Tibial artery (tissue), 4 donors: Measurements from ENCODE around the gene CA12.

ENCODE experiments used
- DNase-seq, 2 donors: peaks; one replicate each; pipeline ENCODE4 v3.0.0-alpha.2; 2019
- H3K27ac ChIP-seq, 2 donors: fragments of 200-600 bp; sonication (generic) in 1 of 2; 1 replicate in 1 of 2; 2 replicates in 1 of 2; pipeline ENCODE4 v1.5.1; 2018 to 2019; ENCODE audit warnings: mild to moderate bottlenecking in 1 of 2
- H3K27me3 ChIP-seq, 2 donors: fragments of 200-600 bp; sonication (generic) in 1 of 2; one replicate each; pipeline versions ENCODE4 v1.5.1 to v1.6.0; 2016 to 2019
- H3K36me3 ChIP-seq, 3 donors: fragments of 200-600 bp; sonication (generic) in 2 of 3; one replicate each; pipeline ENCODE4 v1.5.1; 2016 to 2019; ENCODE audit warnings: mild to moderate bottlenecking in 2 of 3
- H3K4me1 ChIP-seq, 4 donors: fragments of 200-600 bp; sonication (generic) in 2 of 4; 1 replicate in 3 of 4; 2 replicates in 1 of 4; pipeline ENCODE4 v1.5.1; 2016 to 2019
- H3K4me3 ChIP-seq, 2 donors: fragments of 200-600 bp; sonication (generic) in 1 of 2; 1 replicate in 1 of 2; 2 replicates in 1 of 2; pipeline ENCODE4 v1.5.1; 2018 to 2019; ENCODE audit warnings: mild to moderate bottlenecking in 2 of 2
- H3K9me3 ChIP-seq, 3 donors: fragments of 200-600 bp; sonication (generic) in 1 of 3; one replicate each; pipeline ENCODE4 v1.5.1; 2016 to 2019
- intact Hi-C: fragments of 100-400 bp; cut with DNase I; formaldehyde crosslinking; loops from one replicate; pipeline ENCODE4 v1.15.0; 2023; ENCODE audit warnings: low total_unique reads
- TF ChIP-seq, protein P1 (sequence below), 2 experiments: fragments of 200-600 bp in 1 of 2; fragments of 450-650 bp in 1 of 2; IDR thresholded peaks; one replicate each; pipeline ENCODE4 v1.5.1; 2017 to 2019; ENCODE audit warnings: antibody characterized with exemption in 2 of 2, mild to moderate bottlenecking in 1 of 2, moderate library complexity in 1 of 2

Gene CA12

DNA sequence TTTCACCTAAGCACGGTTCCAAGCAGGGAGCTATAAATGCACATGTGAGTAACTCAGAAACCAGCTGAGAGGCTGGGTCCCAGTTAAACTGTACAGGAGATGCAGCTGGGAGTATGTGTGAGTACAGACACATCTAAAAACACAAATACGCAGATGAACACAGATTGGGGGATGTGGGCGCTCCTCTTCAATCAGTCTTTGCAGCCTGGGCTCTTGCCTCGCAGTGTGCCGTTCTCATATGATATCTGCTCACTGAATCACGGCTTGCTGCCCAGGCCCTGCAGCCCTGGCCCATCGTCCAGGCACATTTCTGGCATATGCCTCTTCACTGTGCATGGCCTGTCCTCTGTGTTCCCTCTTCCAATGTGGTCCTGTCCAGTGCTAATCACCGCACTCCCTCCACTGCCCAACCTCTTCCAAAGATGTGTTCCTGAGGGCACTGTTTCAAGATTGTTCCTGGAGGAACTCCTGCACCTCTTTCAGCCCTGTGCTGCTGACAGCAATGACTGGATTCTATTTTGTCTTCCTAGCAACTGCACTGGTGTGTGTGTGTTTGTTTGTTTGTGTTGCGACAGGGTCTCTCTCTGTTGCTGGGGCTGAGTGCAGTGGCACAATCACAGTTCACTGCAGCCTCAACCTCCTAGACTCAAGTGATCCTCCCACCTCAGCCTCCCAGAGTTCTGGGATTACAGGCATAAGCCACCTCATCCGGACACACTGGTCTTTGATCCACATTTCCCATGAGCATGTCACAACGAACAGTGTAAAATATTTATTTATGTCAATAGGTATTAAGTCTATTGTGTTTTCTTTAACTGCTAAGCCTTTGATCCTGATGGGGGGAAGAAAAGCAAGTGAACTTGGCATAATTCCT is 17.0 kb downstream of the CA12 start:
- no peaks in the 10 kb centered on the region for H3K4me1 ChIP-seq

DNA sequence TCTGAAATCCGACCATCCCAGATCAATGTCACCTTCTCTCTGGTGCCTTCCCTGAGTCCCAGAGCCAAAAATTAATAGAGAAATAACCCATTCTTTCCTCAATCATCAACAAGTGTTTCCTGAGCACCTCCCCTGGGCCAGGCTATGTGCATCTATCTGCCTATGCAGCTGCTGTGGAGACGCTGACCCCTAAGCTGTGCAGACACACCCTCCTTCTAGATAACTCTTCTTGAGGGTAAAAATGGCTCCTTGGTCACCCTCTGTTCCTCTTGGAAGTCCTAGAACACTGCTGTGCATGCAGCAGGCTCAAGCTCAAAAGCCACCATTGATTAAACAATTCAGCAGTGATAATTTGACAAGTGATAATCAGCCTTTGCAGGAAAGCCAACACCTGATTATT is 18.4 kb downstream of the CA12 start:
- no peak overlapping the region for H3K4me3 ChIP-seq
- H3K4me1 ChIP-seq: no peaks in the 10 kb centered on the region
- intact Hi-C loops: no loop called here
- no peaks in the 10 kb centered on the region for H3K27me3 ChIP-seq
- DNase-seq: no peak
- TF ChIP-seq, protein P1, sequence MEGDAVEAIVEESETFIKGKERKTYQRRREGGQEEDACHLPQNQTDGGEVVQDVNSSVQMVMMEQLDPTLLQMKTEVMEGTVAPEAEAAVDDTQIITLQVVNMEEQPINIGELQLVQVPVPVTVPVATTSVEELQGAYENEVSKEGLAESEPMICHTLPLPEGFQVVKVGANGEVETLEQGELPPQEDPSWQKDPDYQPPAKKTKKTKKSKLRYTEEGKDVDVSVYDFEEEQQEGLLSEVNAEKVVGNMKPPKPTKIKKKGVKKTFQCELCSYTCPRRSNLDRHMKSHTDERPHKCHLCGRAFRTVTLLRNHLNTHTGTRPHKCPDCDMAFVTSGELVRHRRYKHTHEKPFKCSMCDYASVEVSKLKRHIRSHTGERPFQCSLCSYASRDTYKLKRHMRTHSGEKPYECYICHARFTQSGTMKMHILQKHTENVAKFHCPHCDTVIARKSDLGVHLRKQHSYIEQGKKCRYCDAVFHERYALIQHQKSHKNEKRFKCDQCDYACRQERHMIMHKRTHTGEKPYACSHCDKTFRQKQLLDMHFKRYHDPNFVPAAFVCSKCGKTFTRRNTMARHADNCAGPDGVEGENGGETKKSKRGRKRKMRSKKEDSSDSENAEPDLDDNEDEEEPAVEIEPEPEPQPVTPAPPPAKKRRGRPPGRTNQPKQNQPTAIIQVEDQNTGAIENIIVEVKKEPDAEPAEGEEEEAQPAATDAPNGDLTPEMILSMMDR (IDR thresholded peaks at IDR 0.05): no peak
- H3K9me3 ChIP-seq: no peaks in the 10 kb centered on the region
- no peak overlapping the region for H3K27ac ChIP-seq
- no peaks in the 10 kb centered on the region for H3K36me3 ChIP-seq

More for the DNA sequence above, 17.0 kb downstream of the CA12 start:
- intact Hi-C loops: no loop called here
- H3K9me3 ChIP-seq: no peaks in the 10 kb centered on the region
- H3K36me3 ChIP-seq: no peaks in the 10 kb centered on the region
- H3K27ac ChIP-seq: no peak overlapping the region
- DNase-seq: no peak
- H3K27me3 ChIP-seq: no peaks in the 10 kb centered on the region
- H3K4me3 ChIP-seq: no peak overlapping the region
- TF ChIP-seq, protein P1 (IDR thresholded peaks at IDR 0.05): no peak

DNA sequence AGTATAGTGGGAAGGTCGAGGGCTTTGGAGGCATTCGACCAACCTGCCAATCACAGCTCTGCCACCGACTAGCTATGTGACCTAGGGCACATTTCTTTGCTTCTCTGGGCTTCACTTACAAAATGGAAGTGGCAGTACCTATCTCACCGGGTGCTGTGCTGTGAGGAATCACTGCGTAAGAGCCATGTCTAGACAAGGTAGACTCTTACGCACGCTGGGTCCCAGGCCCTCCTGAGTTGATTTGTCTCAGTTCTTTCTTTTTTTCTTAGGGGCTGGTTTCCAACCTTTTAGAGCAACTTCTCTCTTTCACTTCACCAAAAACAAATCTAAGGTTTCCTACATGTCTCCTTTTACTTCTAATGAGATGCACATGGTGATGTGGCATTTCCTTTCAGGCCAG is 18.8 kb downstream of the CA12 start:
- intact Hi-C loops: no loop called here
- Histone ChIP-seq H3K27me3 (no peaks in the 10 kb centered on the region), H3K4me3 (no peak overlapping the region), H3K9me3 (no peaks in the 10 kb centered on the region), H3K36me3 (no peaks in the 10 kb centered on the region), H3K4me1 (no peaks in the 10 kb centered on the region), H3K27ac (no peak overlapping the region)
- no peak for DNase-seq
- TF ChIP-seq, protein P1 (IDR thresholded peaks at IDR 0.05): no peak

DNA sequence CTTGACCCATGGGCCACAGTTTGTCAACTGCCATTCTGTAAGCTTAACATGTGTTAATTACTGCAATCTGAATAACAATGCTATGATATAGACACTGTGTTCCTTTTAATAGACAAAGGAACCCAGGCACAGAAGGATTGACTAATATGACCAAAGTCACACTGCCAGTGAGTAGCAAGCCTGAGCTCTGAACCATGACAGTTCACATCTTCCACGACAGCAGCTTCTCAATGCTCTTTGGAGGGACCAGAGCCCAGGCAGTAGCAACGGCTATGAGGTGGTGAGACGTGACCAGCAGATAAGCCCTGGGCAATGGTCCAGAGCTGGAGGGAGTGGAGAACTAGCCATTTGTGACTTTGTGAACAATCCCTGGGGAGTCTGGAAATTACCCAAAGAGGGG is 19.4 kb downstream of the CA12 start:
- no peak overlapping the region for H3K27ac ChIP-seq
- intact Hi-C loops: no loop called here
- no peaks in the 10 kb centered on the region for H3K27me3 ChIP-seq
- H3K4me1 ChIP-seq: no peaks in the 10 kb centered on the region
- TF ChIP-seq, protein P1 (IDR thresholded peaks at IDR 0.05): no peak
- DNase-seq: no peak
- no peak overlapping the region for H3K4me3 ChIP-seq
- no peaks in the 10 kb centered on the region for H3K36me3 ChIP-seq
- H3K9me3 ChIP-seq: no peaks in the 10 kb centered on the region

DNA sequence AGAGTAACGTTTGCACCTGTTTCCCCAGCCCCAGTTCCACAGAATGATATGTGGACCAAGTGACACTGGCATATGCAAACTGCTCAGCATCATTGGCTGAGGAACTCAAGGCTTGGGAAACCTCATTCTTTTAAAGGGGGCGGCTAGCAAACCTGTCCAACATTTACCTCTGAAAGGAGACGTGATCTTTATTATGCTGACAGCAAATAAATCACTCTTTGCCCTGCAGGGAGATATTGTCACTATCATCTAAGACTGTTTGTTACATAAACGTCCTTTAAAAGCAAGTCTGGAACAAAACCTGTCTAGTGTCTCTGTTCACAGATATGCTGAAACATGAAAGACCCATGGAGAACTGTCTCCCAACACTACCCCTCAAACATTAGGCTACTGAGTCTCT is 21.5 kb downstream of the CA12 start:
- Histone ChIP-seq H3K9me3 (no peaks in the 10 kb centered on the region), H3K36me3 (no peaks in the 10 kb centered on the region), H3K27me3 (no peaks in the 10 kb centered on the region), H3K4me1 (no peaks in the 10 kb centered on the region), H3K4me3 (no peak overlapping the region), H3K27ac (no peak overlapping the region)
- intact Hi-C loops: no loop called here
- no peak for DNase-seq
- TF ChIP-seq, protein P1 (IDR thresholded peaks at IDR 0.05): no peak
